A204.1 (cell line): ENCODE data around the gene LDB2.

ENCODE experiments used
- FAIRE-seq: peaks from 2 replicates; lab custom pipeline; 2012; peaks lifted over from hg19 to GRCh38; lab: Jason Lieb, UNC

The LDB2 gene

GRCh38 chr4:16483540-16483939, 414.9 kb downstream of the LDB2 start:
- no peak for FAIRE-seq

- FAIRE-seq = no peak
Observed at GRCh38 chr4:16480011-16480410, 418.4 kb downstream of the LDB2 start.

GRCh38 chr4:16472537-16472936, 425.9 kb downstream of the LDB2 start:
- no peak for FAIRE-seq

- no peak for FAIRE-seq
Observed at GRCh38 chr4:16467061-16467460, 431.4 kb downstream of the LDB2 start.

GRCh38 chr4:16466581-16466980, 431.9 kb downstream of the LDB2 start:
- no peak for FAIRE-seq

GRCh38 chr4:16464651-16465050, 433.8 kb downstream of the LDB2 start:
- no peak for FAIRE-seq

GRCh38 chr4:16462656-16463055, 435.8 kb downstream of the LDB2 start:
- no peak for FAIRE-seq

GRCh38 chr4:16461362-16461761, 437.1 kb downstream of the LDB2 start:
- FAIRE-seq = no peak

- no peak for FAIRE-seq
Observed at GRCh38 chr4:16457944-16458343, 440.5 kb downstream of the LDB2 start.
